UCSD-AML1 (cell line): Measurements from ENCODE around the gene CLSTN3.
"Not testable (repeated sequence)": the region's sequence is repeated elsewhere in the genome, so short reads cannot be mapped to it uniquely, and the experiment has no call there.

Source experiments
- DNase-seq: peaks from one replicate; lab custom pipeline; 2025; ENCODE audit not compliant: unreplicated experiment; lab: John Stamatoyannopoulos, UW

The CLSTN3 gene

DNA sequence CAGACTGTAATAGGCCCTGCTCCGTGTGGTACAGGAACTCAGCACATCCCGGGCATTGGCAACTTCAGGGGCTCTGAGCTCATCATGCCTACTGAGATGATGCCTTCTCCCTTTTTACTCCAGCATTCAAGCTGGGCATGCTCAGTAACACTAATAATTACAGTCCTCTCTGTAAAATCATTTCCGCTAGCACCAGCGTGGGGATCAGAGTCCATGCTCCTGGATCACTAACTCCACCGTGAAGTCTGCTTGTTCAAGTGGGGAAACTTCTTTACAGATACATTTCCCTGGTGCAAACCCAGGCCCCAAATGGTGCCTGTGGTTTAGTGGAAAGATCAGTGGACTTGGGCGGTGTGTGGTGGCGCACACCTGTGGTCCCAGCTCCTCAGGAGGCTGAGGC is 16.7 kb downstream of the CLSTN3 start:
- no peak for DNase-seq

DNA sequence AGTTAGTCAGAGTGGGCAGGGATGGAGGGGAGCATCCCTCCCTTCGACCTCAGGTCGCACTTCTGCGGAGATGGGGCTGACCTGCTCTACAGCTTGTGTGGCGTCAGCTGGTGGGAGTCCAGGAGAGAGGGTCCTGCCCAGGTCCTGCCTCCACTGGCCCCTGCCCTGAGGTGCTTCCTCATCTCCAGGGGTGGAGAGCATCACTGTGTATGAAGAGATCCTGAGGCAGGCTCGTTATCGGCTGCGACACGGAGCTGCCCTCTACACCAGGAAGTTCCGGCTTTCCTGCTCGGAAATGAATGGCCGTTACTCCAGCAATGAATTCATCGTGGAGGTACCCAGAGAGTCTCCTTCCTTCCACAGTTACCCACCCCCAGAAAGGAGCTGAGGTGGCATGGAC is 20.2 kb downstream of the CLSTN3 start:
- DNase-seq: no peak

DNA sequence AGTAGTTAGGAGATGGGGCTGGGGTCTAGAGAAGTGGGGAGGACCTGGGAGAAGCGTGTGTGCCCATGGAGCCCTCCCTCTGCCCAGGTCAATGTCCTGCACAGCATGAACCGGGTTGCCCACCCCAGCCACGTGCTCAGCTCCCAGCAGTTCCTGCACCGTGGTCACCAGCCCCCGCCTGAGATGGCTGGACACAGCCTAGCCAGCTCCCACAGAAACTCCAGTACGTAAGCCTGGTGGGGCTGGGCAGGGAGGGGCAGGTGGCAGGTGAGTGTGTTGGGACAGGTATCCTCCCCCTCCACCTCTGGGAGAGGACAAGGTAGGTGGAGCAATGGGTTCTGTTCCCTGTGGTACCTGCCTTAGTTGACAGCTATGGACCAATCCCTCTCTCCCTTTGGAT is 20.7 kb downstream of the CLSTN3 start:
- DNase-seq: no peak

DNA sequence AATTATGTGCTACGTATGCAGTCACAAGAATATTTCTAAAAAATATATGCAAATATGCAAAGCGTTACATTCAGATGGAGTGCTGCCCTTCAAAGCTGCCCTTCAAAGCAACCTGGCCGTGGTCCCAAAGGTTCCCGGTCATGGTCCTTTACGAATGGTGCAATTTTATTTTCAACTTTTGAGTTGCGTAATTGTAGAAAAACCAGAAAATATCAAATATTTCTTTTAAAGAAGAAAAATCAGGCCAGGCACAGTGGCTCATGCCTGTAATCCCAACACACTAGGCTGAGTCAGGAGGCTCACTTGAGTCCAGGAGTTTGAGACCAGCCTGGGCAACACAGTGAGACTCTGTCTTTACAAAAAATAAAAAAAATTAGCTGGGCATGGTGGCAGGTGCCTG is 21.4 kb downstream of the CLSTN3 start:
- no peak for DNase-seq

DNA sequence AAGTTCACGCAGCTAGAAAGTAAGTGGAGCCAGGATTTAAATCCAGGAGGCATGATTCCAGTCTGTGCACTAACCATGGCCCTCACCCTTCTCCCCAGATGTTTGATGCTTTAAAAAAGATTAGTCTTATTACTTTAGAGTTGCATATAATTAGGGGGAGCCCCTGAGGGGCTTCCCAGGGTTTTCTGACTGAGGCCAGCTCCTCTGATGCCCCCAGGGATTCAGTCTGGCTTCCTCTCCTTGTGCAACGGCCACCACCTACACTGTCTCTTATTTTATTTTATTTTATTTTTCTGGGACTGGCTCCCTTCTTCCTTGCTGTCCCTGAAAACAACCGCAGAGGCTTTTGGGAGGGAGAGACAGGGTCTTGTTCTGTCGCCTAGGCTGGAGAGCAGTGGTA is 22.6 kb downstream of the CLSTN3 start:
- DNase-seq: no peak

DNA sequence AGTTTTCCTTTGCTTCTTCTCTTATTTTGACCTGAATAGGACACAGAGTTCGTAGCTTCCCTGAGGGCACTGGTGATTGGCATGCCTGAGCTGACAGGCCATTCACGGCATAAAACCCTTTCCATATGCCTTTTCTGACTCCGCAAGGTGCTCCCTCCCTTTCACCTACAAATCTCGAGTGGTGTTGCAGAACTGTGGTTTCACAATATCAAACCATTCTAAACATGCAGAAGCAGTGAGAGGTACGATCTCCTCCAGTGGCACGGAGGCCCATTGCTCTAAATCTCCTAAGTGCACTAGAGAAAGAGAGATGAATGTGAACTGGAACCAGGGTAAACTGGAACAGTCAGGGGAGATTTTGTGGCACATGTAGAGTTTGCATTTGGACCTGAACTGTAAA is 23.9 kb downstream of the CLSTN3 start:
- DNase-seq: no peak

DNA sequence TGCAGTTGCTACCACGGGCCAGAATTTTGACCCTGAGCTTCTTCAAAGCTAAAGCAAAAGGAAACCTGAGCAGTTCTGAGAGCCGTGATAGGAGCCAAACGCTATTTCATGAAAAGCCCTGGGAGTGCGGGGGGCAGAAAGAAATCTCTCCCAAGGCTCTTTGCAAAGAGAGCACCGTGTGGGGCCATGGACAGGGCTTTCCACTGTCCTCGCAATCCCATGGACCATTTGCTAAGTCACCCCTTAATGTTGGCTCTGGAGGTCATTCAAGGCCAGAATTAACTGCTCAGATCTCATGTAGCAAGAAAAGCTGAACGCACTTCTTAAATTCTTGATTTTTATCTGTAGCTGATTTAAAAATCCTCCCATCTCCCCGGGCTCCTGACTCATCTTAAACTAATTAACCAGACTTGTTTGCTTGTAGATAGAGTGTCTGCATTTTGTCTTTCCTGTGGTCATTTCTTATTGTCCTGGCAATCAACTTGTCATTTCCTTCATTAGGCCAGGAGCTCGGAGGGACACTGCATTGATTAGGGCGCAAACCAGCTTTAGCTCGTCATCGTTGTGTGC is 24.8 kb downstream of the CLSTN3 start:
- no peak for DNase-seq

DNA sequence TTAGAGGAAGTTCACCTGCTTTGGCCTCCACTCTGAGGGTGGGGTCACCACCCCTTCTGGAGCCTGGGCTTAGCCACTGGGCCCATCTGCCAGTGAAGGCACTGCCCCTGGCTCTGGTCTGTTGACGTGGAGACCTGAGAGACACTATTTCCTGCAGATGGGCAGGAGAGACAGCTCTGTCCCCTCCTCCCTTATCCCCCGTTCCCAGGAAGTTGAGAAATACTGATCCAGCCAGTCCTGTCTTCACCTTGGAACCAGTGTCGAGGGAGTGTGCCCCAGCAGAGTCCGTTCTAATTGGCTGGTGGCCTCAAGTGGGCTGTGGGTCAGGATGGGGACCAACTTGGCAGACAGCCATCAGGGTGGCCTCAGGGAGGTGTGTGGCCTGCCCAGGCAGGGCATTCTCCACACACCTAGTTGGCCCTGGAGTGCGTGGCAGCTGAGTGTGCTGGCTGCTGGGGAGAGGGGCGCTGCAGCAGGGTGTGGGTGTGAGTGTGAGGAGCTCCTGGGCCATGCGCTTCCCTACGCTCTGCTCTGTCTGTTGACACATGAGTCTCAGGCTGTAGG is 25.4 kb downstream of the CLSTN3 start:
- no peak for DNase-seq

DNA sequence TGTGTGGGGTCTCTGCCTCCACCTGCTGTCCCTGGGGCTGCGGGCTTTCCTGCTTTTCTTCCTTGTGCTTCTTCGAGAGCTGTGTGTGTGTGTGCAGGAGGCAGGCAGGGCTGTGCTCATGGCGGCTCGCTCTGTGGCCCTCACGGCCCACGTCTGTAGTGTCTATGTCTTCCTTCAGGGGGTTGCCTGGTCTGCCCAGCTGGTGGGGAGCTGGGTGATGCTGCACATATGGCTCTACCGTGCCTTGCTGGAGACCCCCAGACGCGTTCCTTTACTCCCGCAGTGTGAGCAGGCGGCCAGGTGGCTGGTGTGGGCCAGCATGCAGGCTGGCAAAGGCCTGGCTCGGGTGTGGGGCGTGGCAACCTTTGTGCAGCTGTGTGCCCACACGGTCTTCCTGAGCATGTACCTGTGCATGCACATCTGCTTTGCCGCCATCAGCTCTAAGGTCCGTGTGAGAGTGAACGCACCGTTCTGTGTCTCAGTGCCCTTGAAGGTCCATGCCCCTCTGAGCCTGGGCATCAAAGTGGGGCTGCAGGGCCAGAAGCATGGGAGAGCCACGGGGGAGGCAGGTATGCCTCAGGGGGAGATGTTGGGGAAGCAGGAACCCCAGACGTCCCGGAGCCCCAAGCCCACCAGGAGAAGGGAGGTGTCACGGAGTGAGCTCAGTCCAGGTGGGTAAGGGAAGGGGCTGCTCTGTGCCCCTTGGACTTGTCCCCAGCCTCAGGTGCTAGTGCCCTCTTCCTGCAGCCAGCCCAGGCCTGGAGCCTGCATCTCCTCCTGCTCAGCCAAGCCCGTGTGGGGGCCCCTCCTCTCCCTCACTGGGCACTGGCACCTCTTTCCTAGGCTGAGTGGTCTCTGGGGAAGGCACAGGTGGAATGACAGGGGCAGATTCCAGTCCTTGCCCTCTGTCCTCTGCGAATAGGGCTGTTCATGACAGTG is 26.4 kb downstream of the CLSTN3 start:
- no peak for DNase-seq

DNA sequence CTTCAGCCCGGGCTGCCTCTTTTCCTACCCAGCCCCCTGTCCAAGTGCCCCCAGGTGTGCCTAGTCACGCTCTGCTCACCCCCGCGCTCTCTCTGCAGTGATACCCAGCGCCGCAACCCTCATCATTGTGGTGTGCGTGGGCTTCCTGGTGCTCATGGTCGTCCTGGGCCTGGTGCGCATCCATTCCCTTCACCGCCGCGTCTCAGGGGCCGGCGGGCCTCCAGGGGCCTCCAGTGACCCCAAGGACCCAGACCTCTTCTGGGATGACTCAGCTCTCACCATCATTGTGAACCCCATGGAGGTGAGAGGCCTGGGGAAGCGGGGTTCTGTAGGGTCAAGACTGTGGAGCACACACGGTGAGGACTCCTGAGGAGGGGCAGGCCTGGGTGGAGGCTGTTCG is 27.2 kb downstream of the CLSTN3 start:
- DNase-seq: no peak

DNA sequence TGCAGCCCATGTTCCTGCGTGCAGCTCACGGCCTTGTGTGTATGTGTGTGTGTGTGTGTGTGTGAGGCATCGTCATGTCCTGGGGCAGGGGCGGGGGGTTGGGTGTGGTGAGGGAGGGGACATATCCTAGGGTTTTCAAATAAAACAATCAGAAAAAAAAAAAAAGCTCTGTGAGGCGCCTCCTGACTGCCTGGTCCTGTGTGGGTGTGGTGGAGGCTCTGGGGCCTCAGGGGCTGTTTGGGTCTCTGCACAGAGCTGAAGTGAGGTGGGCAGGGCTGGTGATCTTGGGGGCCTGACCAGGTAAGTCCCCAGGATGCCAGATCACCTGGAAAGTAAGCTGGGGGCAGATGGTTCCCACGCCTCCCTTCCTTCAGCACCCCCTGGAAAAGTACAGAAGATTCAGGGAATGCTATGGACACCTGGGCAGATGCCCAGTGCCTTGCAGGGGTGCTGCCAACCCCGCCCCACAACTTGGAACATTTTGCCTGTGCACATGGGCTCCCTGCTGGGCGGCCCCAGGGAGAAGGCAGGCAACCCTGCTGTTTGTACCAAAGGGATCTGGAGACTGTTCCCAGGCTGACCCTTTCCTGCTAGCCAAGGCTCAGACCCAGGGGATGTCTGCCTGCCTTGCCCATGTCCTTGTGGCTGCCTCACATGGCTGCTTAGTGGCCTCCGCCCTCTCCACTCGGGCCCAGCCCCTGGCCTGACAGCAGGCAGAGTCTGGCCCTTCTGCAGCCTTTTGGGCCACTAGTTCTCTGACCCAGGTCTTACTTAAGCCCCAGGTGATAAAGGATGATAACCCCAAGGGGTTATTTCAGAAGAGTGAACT is 28.8 kb downstream of the CLSTN3 start:
- no peak for DNase-seq

DNA sequence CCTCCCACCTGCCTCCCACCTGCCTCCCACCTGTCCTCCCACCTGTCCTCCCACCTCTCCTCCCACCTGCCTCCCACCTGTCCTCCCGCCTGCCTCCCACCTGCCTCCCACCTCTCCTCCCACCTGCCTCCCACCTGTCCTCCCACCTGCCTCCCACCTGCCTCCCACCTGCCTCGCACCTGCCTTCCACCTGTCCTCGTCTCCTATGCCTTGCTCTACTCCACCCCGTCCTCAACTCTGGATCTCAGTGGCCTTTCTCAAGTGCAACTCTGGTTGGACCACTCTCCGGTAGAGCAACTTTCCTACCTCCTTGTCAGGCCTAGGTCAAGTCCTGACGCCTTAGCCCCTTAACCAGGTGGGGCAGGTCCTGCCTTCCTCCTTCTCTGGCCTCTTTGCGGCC is 30.0 kb downstream of the CLSTN3 start:
- no peak for DNase-seq

DNA sequence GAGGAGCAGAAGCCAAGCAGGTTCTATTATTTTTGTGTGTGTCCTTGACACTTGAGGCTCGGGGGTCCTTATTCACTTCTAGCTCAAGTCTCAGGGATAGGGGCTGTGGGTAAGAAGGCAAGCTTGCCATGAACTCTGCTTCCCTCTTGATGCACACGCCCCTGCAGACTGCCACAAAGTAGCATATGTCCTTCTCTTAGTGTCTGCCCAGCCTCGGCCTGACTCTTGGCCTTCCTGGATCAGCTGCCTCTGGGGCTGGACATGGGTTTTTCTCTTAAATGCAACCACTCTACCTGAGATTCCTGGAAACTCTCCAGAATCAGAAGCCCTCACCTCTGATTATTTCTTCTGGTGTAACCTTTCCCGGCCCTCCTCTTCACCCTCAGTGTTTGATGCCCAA is 31.2 kb downstream of the CLSTN3 start:
- DNase-seq: no peak

DNA sequence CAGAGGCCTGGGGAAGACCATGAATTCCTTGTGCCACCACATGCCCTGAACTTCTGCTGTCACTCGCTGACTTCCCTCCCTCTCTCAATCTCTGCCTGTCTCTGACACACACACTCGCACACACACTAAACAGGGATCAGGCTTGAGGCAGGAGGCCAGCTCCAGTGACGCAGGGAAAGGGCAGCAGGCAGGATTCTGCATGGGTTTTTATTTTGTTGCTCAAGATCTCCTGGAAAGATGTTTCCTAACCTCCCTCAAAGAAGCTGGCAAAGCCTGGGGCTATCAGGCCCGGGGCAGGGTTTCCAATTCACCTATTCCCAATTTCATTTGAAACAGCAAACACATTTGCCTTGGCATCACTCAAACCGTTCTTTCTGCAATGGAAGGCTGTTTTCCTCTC is 31.6 kb downstream of the CLSTN3 start:
- no peak for DNase-seq

DNA sequence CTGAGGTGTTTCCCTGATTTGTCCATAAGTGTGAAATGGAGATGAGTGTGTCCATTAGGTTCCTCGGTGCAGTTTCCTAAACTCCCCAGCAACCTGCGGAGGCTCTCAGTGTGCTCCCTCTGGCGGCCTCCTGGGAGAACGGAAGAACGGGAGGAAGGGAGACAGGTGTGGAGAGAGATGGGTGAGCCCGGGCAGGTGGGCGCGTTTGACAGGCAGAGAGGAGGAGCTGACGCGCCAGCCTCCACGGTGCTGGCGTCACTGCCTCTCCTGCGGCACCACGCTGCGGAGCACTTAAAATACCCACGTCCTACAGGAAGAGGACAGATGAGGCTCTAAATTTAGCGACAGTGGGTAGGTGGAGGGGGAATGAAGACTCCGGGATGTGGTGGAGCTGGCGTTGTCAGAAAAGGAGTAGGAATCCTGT is 32.5 kb downstream of the CLSTN3 start:
- DNase-seq: peak; percentile 21

DNA sequence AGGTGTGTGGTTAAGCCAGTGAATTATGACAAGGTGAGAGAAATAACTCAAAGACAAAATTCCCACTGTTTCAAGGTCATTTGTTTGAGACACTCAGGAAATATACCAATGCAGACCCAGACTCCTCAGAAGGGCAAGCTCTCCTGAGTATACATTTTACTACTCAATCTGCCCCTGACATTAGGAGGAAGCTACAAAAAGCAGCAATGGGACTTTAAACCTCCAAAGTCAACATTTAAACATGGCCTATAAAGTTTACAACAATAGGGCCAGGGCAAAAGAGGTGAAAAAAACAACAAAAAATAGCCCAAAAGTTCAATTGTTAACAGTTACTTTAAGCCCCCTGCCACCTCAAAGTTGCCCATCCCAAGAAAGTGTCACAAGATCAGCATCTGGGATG is 39.8 kb downstream of the CLSTN3 start:
- no peak for DNase-seq

DNA sequence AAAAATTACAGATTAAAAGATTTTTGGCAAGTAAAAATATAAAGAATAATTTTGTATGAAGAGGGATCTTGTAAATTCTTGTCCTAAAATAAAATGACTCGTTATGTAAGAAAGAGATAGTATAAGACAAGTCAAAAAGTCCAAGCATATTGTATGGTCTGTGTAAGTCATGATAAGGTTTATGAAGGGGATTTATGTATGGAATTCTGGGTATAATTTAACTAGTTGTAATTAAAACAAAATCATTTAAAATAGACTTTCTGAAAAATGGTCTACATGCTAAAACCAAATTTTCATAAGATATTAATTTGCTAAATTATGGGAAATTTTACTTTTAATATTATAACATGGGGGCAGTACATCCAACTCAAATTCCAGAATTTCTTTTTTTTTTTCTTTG is 41.7 kb downstream of the CLSTN3 start:
- no peak for DNase-seq

DNA sequence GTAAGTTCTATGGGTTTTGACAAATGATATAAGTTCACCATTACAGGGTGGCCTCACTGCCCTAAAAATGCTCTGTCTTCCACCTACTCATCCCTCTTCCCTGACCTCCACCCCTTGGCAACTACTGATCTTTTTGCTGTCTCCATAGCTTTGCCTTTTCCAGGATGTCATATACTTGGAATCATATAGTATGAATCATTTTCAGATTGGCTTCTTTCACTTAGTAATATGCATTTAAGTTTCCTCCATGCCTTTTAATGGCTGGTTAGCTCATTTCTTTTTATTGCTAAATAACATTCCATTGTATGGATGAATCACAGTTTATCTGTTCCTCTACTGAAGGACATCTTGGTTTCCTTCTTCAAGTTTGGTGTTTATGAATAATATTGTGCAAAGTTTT is 45.3 kb downstream of the CLSTN3 start:
- no peak for DNase-seq

DNA sequence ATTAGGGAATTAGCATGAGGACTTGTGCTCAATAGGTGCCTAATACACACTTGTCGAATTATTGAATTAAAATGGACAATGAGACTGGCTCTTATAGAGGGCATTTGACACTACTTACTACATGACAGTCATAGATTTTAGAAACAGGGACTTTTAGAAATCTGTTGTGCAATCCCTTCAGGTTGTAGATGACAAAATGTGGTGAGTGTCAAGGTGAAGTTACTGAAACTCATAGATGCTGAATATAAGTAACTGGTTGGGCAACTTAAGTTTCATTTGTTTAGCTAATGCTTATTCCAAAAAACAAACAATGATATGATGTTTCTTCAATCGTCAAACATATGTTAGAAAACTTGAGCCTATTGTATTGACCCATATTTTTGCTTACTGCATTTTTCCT is 46.4 kb downstream of the CLSTN3 start:
- DNase-seq: no peak

DNA sequence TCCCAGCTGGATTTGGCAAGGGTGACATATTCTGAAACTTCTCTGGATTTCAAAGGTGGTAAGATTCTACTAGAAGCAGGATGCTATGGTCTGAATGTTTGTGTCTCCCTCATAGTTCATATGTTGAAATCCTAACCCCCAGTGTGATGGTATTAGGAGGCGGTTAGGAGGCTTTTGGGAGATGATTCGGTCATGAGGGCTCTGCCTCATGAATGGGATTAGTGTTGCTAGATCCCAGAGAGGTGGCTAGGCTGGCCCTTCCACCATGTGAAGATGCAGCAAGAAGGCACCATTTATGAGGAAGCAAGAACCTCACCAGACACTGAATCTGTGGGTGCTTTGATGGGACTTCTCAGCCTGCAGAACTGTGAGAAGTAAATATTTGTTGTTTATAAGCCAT is 48.3 kb downstream of the CLSTN3 start:
- DNase-seq: no peak

DNA sequence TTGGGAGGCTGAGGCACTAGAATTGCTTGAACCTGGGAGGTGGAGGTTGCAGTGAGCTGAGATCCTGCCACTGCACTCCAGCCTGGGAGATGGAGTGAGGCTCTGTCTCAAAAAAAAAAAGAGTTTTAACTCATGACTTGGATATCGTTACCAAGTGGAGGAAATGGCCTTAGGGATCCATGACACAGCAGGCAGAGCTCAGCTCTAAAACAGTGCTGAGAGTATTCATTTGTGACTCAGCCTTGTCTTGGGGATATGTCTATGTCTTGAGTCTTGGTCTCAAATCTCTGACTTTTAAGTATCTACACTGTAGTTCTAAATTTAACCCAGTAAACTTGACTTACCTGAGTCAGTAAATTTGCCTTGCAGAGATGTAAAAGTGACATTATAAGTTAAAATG is 50.5 kb downstream of the CLSTN3 start:
- DNase-seq: no peak

DNA sequence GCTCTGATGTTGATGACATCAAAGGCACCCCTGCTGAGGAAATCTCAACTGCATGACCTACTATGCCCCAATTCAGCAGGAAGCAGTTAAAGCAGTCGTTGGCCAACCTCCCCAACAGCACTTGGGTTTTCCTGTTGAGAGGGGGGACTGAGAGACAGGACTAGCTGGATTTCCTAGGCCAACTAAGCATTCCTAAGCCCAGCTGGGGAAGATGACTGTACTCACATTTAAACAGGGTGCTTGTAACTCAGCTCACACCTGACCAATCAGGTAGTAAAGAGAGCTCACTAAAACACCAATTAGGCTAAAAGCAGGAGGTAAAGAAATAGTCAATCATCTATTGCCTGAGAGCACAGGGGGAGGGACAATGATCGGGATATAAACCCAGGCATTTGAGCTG is 55.9 kb downstream of the CLSTN3 start:
- not testable (repeated sequence) for DNase-seq
